HepG2 (cell line): ENCODE results near the gene RASD2. TPM values are rescaled to one million over a fixed set of nuclear protein-coding genes. Genes with fewer than 3 reads are reported as not detected.

Source experiments
- ATAC-seq: fragments of 200-7000 bp; cut with Tn5 transposase; 3 replicates; pipeline ENCODE4 v1.9.1; 2020; ENCODE audit warnings: mild to moderate bottlenecking, moderate library complexity
- BruUV-seq: library from RNA; stranded (reverse); fragments of 400-500 nt; replicated peaks from 2 replicates; lab custom pipeline; 2021; lab: Mats Ljungman, UMichigan
- CTCF ChIA-PET: fragments of 300-600 bp; formaldehyde crosslinking; extraction: SDS; loops from one replicate; lab custom pipeline; 2021; ENCODE audit warnings: low total read pairs, inconsistent platforms, low intra/inter-chr PET ratio; lab: Yijun Ruan, JAX
- POLR2A ChIA-PET: fragments of 350-600 bp; sonication (Branson Sonifier 250); formaldehyde crosslinking; loops from one replicate; lab custom pipeline; 2020; ENCODE audit warnings: antibody characterized with exemption, inconsistent platforms; lab: Yijun Ruan, JAX
- DNase-seq: peaks from one replicate; pipeline ENCODE4 v3.0.0-alpha.2; 2015; ENCODE audit warnings: low spot score
- FAIRE-seq: peaks from 3 replicates; lab custom pipeline; 2011; peaks lifted over from hg19 to GRCh38; lab: Jason Lieb, UNC
- H2AFZ ChIP-seq: one replicate; pipeline ENCODE4 v1.6.1; 2011; ENCODE audit warnings: low read length, inconsistent platforms
- H3K27ac ChIP-seq: fragments of 300-600 bp; 3 replicates; pipeline ENCODE4 v1.8.0; 2011; ENCODE audit warnings: mixed run types, mild to moderate bottlenecking, mixed read lengths, low read length, inconsistent platforms; ENCODE audit not compliant: insufficient read depth; ENCODE audit errors: extremely low read length
- H3K27me3 ChIP-seq, 2 experiments: fragments of 200-600 bp in 1 of 2; 2 replicates in 1 of 2; 3 replicates in 1 of 2; pipeline versions ENCODE4 v1.6.0 to v1.8.0; 2011; ENCODE audit warnings: low read length in 2 of 2, mild to moderate bottlenecking in 2 of 2, moderate library complexity in 2 of 2, inconsistent platforms in 1 of 2; ENCODE audit not compliant: insufficient read depth in 2 of 2, control insufficient read depth in 1 of 2
- H3K36me3 ChIP-seq, 2 experiments: fragments of 200-600 bp in 1 of 2; replicated peaks in 1 of 2; 2 replicates in 1 of 2; 3 replicates in 1 of 2; pipeline versions ENCODE4 v1.5.1 to v1.8.0; 2011; ENCODE audit warnings: low read length in 2 of 2, inconsistent platforms in 1 of 2; ENCODE audit not compliant: insufficient read depth in 2 of 2, control insufficient read depth in 1 of 2
- H3K4me1 ChIP-seq: 2 replicates; pipeline ENCODE4 v1.5.1; 2012; ENCODE audit warnings: low read length, inconsistent platforms; ENCODE audit not compliant: insufficient read depth
- H3K4me2 ChIP-seq: 2 replicates; pipeline ENCODE4 v1.6.0; 2011; ENCODE audit warnings: low read depth, low read length, inconsistent platforms
- H3K4me3 ChIP-seq, 3 experiments: fragments of 200-600 bp in 1 of 3; sonication (generic), shearing (Covaris generic) in 1 of 3; replicated peaks in 1 of 3; 2 replicates each; pipeline ENCODE4 v1.5.1; 2011 to 2016; ENCODE audit warnings: low read length in 3 of 3, inconsistent platforms in 2 of 3, low read depth in 2 of 3, mild to moderate bottlenecking in 2 of 3, control low read depth in 1 of 3, mixed read lengths in 1 of 3; ENCODE audit not compliant: insufficient read depth in 1 of 3
- H3K79me2 ChIP-seq: one replicate; pipeline ENCODE4 v1.6.1; 2011; ENCODE audit warnings: low read length, inconsistent platforms; ENCODE audit not compliant: insufficient read depth
- H3K9ac ChIP-seq: 2 replicates; pipeline ENCODE4 v1.6.0; 2011; ENCODE audit warnings: mild to moderate bottlenecking, low read depth, low read length, inconsistent platforms; ENCODE audit not compliant: insufficient read depth
- H3K9me3 ChIP-seq: 2 replicates; pipeline ENCODE4 v1.5.1; 2012; ENCODE audit warnings: mild to moderate bottlenecking, low read length
- H4K20me1 ChIP-seq: 2 replicates; pipeline ENCODE4 v1.6.0; 2011; ENCODE audit warnings: inconsistent platforms, mild to moderate bottlenecking, low read length, moderate library complexity; ENCODE audit not compliant: insufficient read depth
- ATM ChIP-seq: fragments of 450-650 bp; IDR thresholded peaks from 2 replicates; pipeline ENCODE4 v1.7.1; 2017; ENCODE audit warnings: mild to moderate bottlenecking, borderline replicate concordance
- SRSF4 ChIP-seq: fragments of 200-400 bp; formaldehyde crosslinking; IDR thresholded peaks from one replicate; pipeline ENCODE4 v1.6.1; 2018; ENCODE audit warnings: mild to moderate bottlenecking, low read depth, low read length, moderate library complexity; ENCODE audit not compliant: poor library complexity, severe bottlenecking
- ZFAT ChIP-seq: sonication (generic); formaldehyde crosslinking; conservative IDR thresholded peaks from 2 replicates; pipeline ENCODE4 v1.8.1; 2023; ENCODE audit warnings: missing genetic modification reagents, inconsistent platforms
- ZNF562 ChIP-seq: sonication (generic); formaldehyde crosslinking; IDR thresholded peaks from 2 replicates; pipeline ENCODE4 v1.8.0; 2022; ENCODE audit warnings: missing genetic modification reagents, borderline replicate concordance
- ZNF589 ChIP-seq: sonication (generic); formaldehyde crosslinking; conservative IDR thresholded peaks from 2 replicates; pipeline ENCODE4 v1.8.0; 2022; ENCODE audit warnings: mild to moderate bottlenecking, moderate library complexity, missing genetic modification reagents
- ZNF629 ChIP-seq: sonication (generic); formaldehyde crosslinking; conservative IDR thresholded peaks from 2 replicates; pipeline ENCODE4 v1.5.0; 2020; ENCODE audit warnings: missing genetic modification reagents
- ZUFSP ChIP-seq: sonication (generic); formaldehyde crosslinking; IDR thresholded peaks from 2 replicates; pipeline ENCODE4 v1.9.0; 2021; ENCODE audit warnings: missing genetic modification reagents, mild to moderate bottlenecking, borderline replicate concordance
- WGBS: methylation state at CpG from one replicate; pipeline ENCODE4 v1.1.6; 2017; ENCODE audit warnings: low lambda C conversion rate; 5-methylcytosine and 5-hydroxymethylcytosine counted together
- in situ Hi-C: cut with HindIII; loops from 2 replicates; pipeline ENCODE4 v1.10.0; 2017; ENCODE audit warnings: low pct_unique_long_range_greater_than_20kb; ENCODE audit not compliant: extremely low pct_ligation_motif_present
- intact Hi-C: fragments of 100-400 bp; cut with micrococcal nuclease; formaldehyde crosslinking; loops from one replicate; pipeline ENCODE4 v1.10.0; 2022; ENCODE audit not compliant: unreplicated experiment
- polyA plus RNA-seq, 8 experiments: library from polyadenylated mRNA; depleted of rRNA in 3 of 8; stranded (reverse) in 7 of 8; unstranded in 1 of 8; fragments of >200 nt; fragmentation: Illumina TruSeq in 4 of 8; extraction: Trizol in 4 of 8; gene quantifications; 2 replicates each; pipeline versions ENCODE4 v1.2.1 to v1.2.3, GENCODE V29; 2011 to 2016; ENCODE audit warnings: low read depth in 4 of 8, missing spikeins in 1 of 8, mixed read lengths in 1 of 8; ENCODE audit not compliant: insufficient read depth in 1 of 8
- total RNA-seq, 5 experiments: library from RNA; depleted of rRNA; stranded (reverse); fragments of >200 nt; fragmentation: Illumina TruSeq; extraction: Trizol; gene quantifications; 2 replicates each; pipeline ENCODE4 v1.2.3, GENCODE V29; 2016; ENCODE audit warnings: low read depth in 1 of 5

The RASD2 gene
- total and polyA plus RNA-seq, 2 of the 13 experiments (the other 11 are each of a cell fraction or from before 2014, with no cell fraction given): not detected

DNA sequence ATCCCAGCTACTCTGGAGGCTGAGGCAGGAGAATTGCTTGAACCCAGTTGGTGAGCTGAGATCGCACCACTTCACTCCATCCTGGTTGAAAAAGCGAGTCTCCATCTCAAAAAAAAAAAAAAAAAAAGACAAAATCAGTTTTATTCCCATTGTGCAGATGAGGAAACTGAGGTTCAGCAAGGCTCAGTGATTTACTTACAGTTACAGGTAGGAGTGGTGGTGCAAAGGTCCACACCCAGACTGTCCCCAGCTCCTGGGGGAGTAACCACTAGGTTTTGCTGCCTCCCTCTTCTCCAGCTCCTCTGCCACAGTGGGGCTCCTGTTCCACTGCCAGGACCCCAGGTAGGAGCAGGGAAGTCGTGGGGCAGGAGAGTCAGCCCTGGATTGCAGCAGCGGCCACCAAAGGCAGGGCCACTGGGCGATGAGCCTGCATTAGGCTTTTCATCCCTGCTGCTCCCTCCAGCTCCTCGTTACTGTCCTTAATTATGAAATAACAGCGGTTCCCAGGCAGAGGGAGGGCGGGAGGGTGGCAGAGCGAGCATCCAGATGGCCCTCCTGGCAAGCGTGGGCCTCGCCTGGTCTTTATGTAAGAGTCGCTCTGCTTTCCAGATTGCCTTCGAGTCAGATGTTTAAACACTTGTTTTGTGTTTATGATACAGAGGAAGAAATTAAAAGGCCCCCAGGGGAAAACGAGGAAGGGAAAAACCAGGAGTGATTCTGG is 15.5 kb upstream of the RASD2 start:
- no TSS peak for BruUV-seq
- ChIA-PET CTCF (no interaction called here), POLR2A (no interaction called here)
- no peaks in the 10 kb centered on the region for H3K9me3 ChIP-seq
- H3K4me3 ChIP-seq: no peak overlapping the region
- no peak overlapping the region for H3K27ac ChIP-seq
- in situ Hi-C loops: no loop called here
- H3K9ac ChIP-seq: no peak overlapping the region
- H4K20me1 ChIP-seq: no peaks in the 10 kb centered on the region
- no peaks in the 10 kb centered on the region for H3K4me1 ChIP-seq
- FAIRE-seq (no peak), ATAC-seq (no peak), DNase-seq (no peak)
- no peaks in the 10 kb centered on the region for H3K36me3 ChIP-seq
- no peak for TF ChIP-seq ZNF589 (CRISPR knock-in tag)
- TF ChIP-seq ZNF629 (CRISPR knock-in tag): peak; percentile 54
- peaks cover 0 to 36% of the 10 kb centered on the region in 2 experiments; a peak in 3 of 5 replicates for H3K27me3 ChIP-seq
- no peak overlapping the region for H2AFZ ChIP-seq
- H3K4me2 ChIP-seq: no peak overlapping the region
- H3K79me2 ChIP-seq: no peaks in the 10 kb centered on the region
- WGBS: 46% methylated on average over 14 of the region's 14 CpGs
- intact Hi-C loops: no loop called here

GRCh38 chr22:35525687-35526332 is 14.8 kb upstream of the RASD2 start:
- Histone ChIP-seq H3K4me2 (no peak overlapping the region), H2AFZ (no peak overlapping the region), H3K9ac (no peak overlapping the region), H4K20me1 (no peaks in the 10 kb centered on the region), H3K36me3 (no peaks in the 10 kb centered on the region), H3K4me3 (no peak overlapping the region), H3K4me1 (no peaks in the 10 kb centered on the region), H3K27ac (no peak overlapping the region), H3K27me3 (peaks cover 0 to 29% of the 10 kb centered on the region in 2 experiments; a peak in 3 of 5 replicates), H3K9me3 (no peaks in the 10 kb centered on the region), H3K79me2 (no peaks in the 10 kb centered on the region)
- CTCF ChIA-PET: no interaction called here
- TF ChIP-seq ZFAT (CRISPR knock-in tag) (no peak), SRSF4 (no peak), ZUFSP (no peak), ZNF562 (CRISPR knock-in tag) (no peak), ATM (no peak)
- DNase-seq (no peak), ATAC-seq (no peak), FAIRE-seq (no peak)
- in situ Hi-C loops: no loop called here
- intact Hi-C loops: no loop called here
- WGBS: 58% methylated on average over 9 of the region's 12 CpGs
- BruUV-seq: no TSS peak
- POLR2A ChIA-PET: no interaction called here
